A673 (cell line): ENCODE results near the gene LYPD8. TPM values are rescaled to one million over a fixed set of nuclear protein-coding genes. Genes with fewer than 3 reads are reported as not detected.
A peak's percentile ranks its signal among the peaks of the same experiment; 100 is the strongest.

Experiments
- BruUV-seq: library from RNA; stranded (reverse); fragments of 400-500 nt; replicated peaks from 2 replicates; lab custom pipeline; 2021; lab: Mats Ljungman, UMichigan
- CTCF ChIA-PET: fragments of 300-600 bp; sonication (Branson Sonifier 250); formaldehyde crosslinking; loops from one replicate; lab custom pipeline; 2022; ENCODE audit warnings: antibody characterized with exemption; lab: Charles Lee
- POLR2A ChIA-PET: fragments of 300-600 bp; sonication (Branson Sonifier 250); formaldehyde crosslinking; loops from one replicate; lab custom pipeline; 2022; ENCODE audit warnings: antibody characterized with exemption; ENCODE audit not compliant: low non-redundant PET; lab: Charles Lee
- DNase-seq: peaks from one replicate; pipeline ENCODE4 v3.0.0-alpha.2; 2015; ENCODE audit warnings: low spot score
- H3K27ac ChIP-seq: fragments of 200-600 bp; sonication (generic); 2 replicates; pipeline ENCODE4 v1.5.1; 2016; ENCODE audit warnings: mixed run types, low read depth, mild to moderate bottlenecking, mixed read lengths, antibody characterized with exemption, low read length; ENCODE audit not compliant: poor library complexity, severe bottlenecking
- H3K27me3 ChIP-seq: fragments of 200-600 bp; sonication (generic); replicated peaks from 2 replicates; pipeline ENCODE4 v1.6.1; 2017; ENCODE audit warnings: mixed run types, low read depth, mild to moderate bottlenecking, mixed read lengths, antibody characterized with exemption, low read length; ENCODE audit not compliant: insufficient read depth, poor library complexity
- H3K36me3 ChIP-seq: fragments of 200-600 bp; sonication (generic); 2 replicates; pipeline ENCODE4 v1.6.1; 2016; ENCODE audit warnings: mixed run types, mild to moderate bottlenecking, mixed read lengths, antibody characterized with exemption, low read length; ENCODE audit not compliant: insufficient read depth, poor library complexity, severe bottlenecking
- H3K4me1 ChIP-seq: fragments of 200-600 bp; sonication (generic); 2 replicates; pipeline ENCODE4 v1.6.1; 2017; ENCODE audit warnings: mixed run types, mild to moderate bottlenecking, mixed read lengths, antibody characterized with exemption, low read length; ENCODE audit not compliant: insufficient read depth, poor library complexity, severe bottlenecking
- H3K4me3 ChIP-seq: fragments of 200-600 bp; sonication (generic); 2 replicates; pipeline ENCODE4 v1.5.1; 2016; ENCODE audit warnings: low read depth, mixed run types, mild to moderate bottlenecking, mixed read lengths, low read length; ENCODE audit not compliant: poor library complexity, severe bottlenecking
- H3K9me3 ChIP-seq: fragments of 200-600 bp; sonication (generic); 2 replicates; pipeline ENCODE4 v1.6.1; 2016; ENCODE audit warnings: mixed run types, low read depth, mild to moderate bottlenecking, mixed read lengths, antibody characterized with exemption, low read length; ENCODE audit not compliant: poor library complexity, severe bottlenecking
- EZH2 ChIP-seq: fragments of 200-600 bp; sonication (generic); IDR thresholded peaks from 2 replicates; pipeline ENCODE4 v1.6.1; 2017; ENCODE audit warnings: borderline replicate concordance, low read depth, mild to moderate bottlenecking, mixed read lengths, antibody characterized with exemption, low read length; ENCODE audit not compliant: poor library complexity, severe bottlenecking
- intact Hi-C: fragments of 100-400 bp; cut with micrococcal nuclease; formaldehyde crosslinking; loops from one replicate; pipeline ENCODE4 v1.10.0; 2022; ENCODE audit not compliant: unreplicated experiment
- total RNA-seq: library from RNA; stranded (reverse); gene quantifications from 2 replicates; pipeline ENCODE4 v1.2.3, GENCODE V29; 2021
- TF ChIP-seq, protein P1 (sequence below): fragments of 300-800, 200-600 bp; sonication (generic); conservative IDR thresholded peaks from 2 replicates; pipeline ENCODE4 v1.5.1; 2017; ENCODE audit warnings: low read depth, mild to moderate bottlenecking, antibody characterized with exemption, low read length, moderate library complexity, mixed read lengths

LYPD8 gene
- total RNA-seq, 1 experiment from 2014 or later: not detected

DNA sequence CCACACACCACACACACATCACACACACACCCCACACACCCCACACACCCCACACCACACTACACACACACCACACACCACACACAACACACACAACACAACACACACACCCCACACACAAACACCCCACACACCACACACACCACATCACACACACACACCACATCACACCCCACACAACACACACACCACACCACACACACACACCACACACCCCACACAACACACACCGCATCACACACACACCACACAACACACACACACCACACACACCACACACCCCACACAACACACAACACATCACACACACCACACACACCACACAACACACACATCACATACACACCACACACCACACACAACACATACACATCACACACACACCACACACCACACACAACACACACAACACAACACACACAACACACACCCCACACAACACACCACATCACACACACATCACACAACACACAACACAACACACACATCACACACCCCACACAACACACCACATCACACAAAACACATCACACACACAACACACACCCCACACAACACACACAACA is 2.4 kb downstream of the LYPD8 start:
- Histone ChIP-seq H3K27me3 (no peaks in the 10 kb centered on the region), H3K4me1 (no peaks in the 10 kb centered on the region), H3K36me3 (no peaks in the 10 kb centered on the region), H3K4me3 (no peak overlapping the region), H3K9me3 (no peaks in the 10 kb centered on the region), H3K27ac (no peak overlapping the region)
- TF ChIP-seq EZH2: no peak
- TF ChIP-seq, protein P1, sequence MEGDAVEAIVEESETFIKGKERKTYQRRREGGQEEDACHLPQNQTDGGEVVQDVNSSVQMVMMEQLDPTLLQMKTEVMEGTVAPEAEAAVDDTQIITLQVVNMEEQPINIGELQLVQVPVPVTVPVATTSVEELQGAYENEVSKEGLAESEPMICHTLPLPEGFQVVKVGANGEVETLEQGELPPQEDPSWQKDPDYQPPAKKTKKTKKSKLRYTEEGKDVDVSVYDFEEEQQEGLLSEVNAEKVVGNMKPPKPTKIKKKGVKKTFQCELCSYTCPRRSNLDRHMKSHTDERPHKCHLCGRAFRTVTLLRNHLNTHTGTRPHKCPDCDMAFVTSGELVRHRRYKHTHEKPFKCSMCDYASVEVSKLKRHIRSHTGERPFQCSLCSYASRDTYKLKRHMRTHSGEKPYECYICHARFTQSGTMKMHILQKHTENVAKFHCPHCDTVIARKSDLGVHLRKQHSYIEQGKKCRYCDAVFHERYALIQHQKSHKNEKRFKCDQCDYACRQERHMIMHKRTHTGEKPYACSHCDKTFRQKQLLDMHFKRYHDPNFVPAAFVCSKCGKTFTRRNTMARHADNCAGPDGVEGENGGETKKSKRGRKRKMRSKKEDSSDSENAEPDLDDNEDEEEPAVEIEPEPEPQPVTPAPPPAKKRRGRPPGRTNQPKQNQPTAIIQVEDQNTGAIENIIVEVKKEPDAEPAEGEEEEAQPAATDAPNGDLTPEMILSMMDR: no peak
- ChIA-PET POLR2A (no interaction called here), CTCF (no interaction called here)
- intact Hi-C loops: no loop called here
- BruUV-seq: no TSS peak
- DNase-seq: no peak

- Histone ChIP-seq H3K27me3 (no peaks in the 10 kb centered on the region), H3K27ac (no peak overlapping the region), H3K4me3 (no peak overlapping the region), H3K4me1 (no peaks in the 10 kb centered on the region), H3K9me3 (no peaks in the 10 kb centered on the region), H3K36me3 (no peaks in the 10 kb centered on the region)
- peak; percentile 24 for DNase-seq
- BruUV-seq: no TSS peak
- intact Hi-C loops: no loop called here
- no peak for TF ChIP-seq EZH2
- ChIA-PET POLR2A (no interaction called here), CTCF (no interaction called here)
Observed at GRCh38 chr1:248752161-248753028, 3.2 kb downstream of the LYPD8 start.

GRCh38 chr1:248751635-248752034 is 3.9 kb downstream of the LYPD8 start:
- H3K36me3 ChIP-seq: no peaks in the 10 kb centered on the region
- no peak overlapping the region for H3K4me3 ChIP-seq
- no peaks in the 10 kb centered on the region for H3K9me3 ChIP-seq
- no peaks in the 10 kb centered on the region for H3K27me3 ChIP-seq
- intact Hi-C loops: no loop called here
- H3K4me1 ChIP-seq: no peaks in the 10 kb centered on the region
- CTCF ChIA-PET: no interaction called here
- no peak for TF ChIP-seq EZH2
- TF ChIP-seq, protein P1: no peak
- no peak overlapping the region for H3K27ac ChIP-seq
- POLR2A ChIA-PET: no interaction called here
- BruUV-seq: no TSS peak
- no peak for DNase-seq
